Hepatocyte (in vitro differentiated cells): ENCODE data around the gene CMTM8.

Experiments
- CTCF ChIP-seq: fragments of 200-600 bp; sonication (generic); IDR thresholded peaks from 2 replicates; pipeline ENCODE4 v1.5.1; 2016; ENCODE audit warnings: antibody characterized with exemption, mild to moderate bottlenecking; ENCODE audit not compliant: poor library complexity
- EZH2 ChIP-seq: fragments of 200-600 bp; sonication (generic); IDR thresholded peaks from 2 replicates; pipeline ENCODE4 v1.6.1; 2016; ENCODE audit warnings: antibody characterized with exemption, mild to moderate bottlenecking, borderline replicate concordance
- EZH2phosphoT487 ChIP-seq: fragments of 200-600 bp; sonication (generic); IDR thresholded peaks from one replicate; pipeline ENCODE4 v1.6.1; 2018; ENCODE audit warnings: antibody characterized with exemption, mild to moderate bottlenecking, low read depth, moderate library complexity; ENCODE audit not compliant: unreplicated experiment, severe bottlenecking

DNA sequence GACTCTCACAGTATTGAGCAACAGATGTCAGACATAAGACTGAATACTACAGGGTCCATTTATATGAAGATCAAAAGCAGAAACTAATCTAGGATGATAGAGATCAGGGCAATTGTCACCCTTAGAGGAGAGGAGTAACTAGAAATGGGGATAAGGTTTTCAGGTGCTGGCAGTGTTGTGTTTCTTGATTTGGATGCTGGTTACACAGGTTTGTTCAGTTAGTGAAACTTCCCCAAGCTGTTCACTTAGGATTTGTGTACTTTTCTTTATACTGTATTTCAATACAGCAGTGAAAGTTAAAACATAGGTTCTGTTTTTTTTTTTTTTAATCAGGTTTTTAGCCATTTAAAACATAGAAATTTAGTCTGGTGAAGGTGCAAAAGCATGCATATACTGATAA is 114.1 kb downstream of the CMTM8 start:
- no peak for TF ChIP-seq CTCF
- TF ChIP-seq EZH2: no peak
- TF ChIP-seq EZH2phosphoT487: no peak
